Gastroesophageal sphincter (tissue), 3 donors: ENCODE measurements around the gene SERINC2.

ENCODE experiments used
- CTCF ChIP-seq, 4 experiments: fragments of 200-600 bp in 2 of 4; fragments of 450-650 bp in 2 of 4; sonication (generic) in 1 of 4; IDR thresholded peaks; one replicate each; pipeline ENCODE4 v1.5.1; 2017 to 2019; ENCODE audit warnings: antibody characterized with exemption in 4 of 4, mild to moderate bottlenecking in 2 of 4, moderate library complexity in 2 of 4
- POLR2A ChIP-seq, 2 donors: fragments of 450-650 bp; IDR thresholded peaks; one replicate each; pipeline ENCODE4 v1.6.1; 2017; ENCODE audit warnings: antibody characterized with exemption in 2 of 2, mild to moderate bottlenecking in 2 of 2, moderate library complexity in 1 of 2

GRCh38 chr1:31398246-31398645 lies 14.8 kb upstream of the SERINC2 start:
- TF ChIP-seq CTCF (IDR thresholded peaks at IDR 0.05) (no peak), POLR2A (IDR thresholded peaks at IDR 0.05) (no peak)
